B cell (primary cell): Measurements from ENCODE around the gene TCF12.

ENCODE experiments used
- EZH2 ChIP-seq: IDR thresholded peaks from 2 replicates; pipeline ENCODE4 v1.6.1; 2012; ENCODE audit warnings: borderline replicate concordance, low read depth, mild to moderate bottlenecking, moderate library complexity, low read length; ENCODE audit not compliant: insufficient read depth, poor library complexity, severe bottlenecking
- TF ChIP-seq, protein P1 (sequence below): fragments of 200-600 bp; IDR thresholded peaks from one replicate; pipeline ENCODE4 v1.8.0; 2022; ENCODE audit warnings: antibody characterized with exemption, mild to moderate bottlenecking

DNA sequence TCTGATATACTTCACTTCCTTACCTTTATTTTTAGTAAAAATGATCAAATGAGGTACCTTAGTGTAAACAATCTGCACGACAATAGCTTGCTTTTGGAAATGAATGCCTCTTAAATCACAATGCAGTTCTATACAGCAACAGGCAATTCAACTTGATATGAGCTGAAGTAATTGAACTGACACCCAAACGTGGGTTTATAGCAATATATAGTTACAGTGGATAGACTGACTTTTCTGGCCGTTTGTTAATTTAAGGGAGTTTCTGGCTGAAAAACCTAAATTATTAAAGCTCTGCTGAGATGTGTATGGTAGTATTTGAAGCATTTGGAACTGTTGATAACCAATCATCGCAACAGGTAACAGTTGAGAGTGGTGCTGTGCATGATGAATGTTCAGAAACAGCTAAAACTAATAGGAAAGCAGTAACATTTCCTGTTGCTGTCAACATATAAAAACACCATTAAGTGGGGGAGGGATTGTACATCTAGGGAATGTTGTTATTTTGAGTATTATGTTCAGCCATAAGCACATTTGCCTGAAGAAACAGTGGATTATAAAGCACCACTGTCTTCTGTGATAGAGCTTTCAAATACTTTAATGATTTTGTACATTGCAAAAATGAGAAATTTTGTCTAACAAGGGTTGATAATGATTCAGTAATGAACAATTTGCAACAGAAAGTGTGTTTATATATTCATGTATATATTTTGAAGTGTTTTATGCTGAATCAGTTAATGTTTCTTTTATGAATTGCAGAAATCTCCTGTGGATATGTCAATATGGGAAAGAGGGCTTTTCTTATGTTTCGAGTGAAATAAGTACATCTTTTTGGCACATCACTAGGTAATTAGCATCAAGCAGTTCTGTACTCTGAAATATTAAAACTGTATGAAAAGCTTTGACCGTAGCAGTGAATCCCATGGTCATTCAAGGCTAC lies 176.1 kb downstream of the TCF12 start:
- TF ChIP-seq, protein P1, sequence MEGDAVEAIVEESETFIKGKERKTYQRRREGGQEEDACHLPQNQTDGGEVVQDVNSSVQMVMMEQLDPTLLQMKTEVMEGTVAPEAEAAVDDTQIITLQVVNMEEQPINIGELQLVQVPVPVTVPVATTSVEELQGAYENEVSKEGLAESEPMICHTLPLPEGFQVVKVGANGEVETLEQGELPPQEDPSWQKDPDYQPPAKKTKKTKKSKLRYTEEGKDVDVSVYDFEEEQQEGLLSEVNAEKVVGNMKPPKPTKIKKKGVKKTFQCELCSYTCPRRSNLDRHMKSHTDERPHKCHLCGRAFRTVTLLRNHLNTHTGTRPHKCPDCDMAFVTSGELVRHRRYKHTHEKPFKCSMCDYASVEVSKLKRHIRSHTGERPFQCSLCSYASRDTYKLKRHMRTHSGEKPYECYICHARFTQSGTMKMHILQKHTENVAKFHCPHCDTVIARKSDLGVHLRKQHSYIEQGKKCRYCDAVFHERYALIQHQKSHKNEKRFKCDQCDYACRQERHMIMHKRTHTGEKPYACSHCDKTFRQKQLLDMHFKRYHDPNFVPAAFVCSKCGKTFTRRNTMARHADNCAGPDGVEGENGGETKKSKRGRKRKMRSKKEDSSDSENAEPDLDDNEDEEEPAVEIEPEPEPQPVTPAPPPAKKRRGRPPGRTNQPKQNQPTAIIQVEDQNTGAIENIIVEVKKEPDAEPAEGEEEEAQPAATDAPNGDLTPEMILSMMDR = no peak
- TF ChIP-seq EZH2 = no peak
